NCI-H345 (cell line): ENCODE data around the gene DPYSL3.

ENCODE experiments used
- DNase-seq: peaks from one replicate; lab custom pipeline; 2025; lab: John Stamatoyannopoulos, UW

The DPYSL3 gene

DNA sequence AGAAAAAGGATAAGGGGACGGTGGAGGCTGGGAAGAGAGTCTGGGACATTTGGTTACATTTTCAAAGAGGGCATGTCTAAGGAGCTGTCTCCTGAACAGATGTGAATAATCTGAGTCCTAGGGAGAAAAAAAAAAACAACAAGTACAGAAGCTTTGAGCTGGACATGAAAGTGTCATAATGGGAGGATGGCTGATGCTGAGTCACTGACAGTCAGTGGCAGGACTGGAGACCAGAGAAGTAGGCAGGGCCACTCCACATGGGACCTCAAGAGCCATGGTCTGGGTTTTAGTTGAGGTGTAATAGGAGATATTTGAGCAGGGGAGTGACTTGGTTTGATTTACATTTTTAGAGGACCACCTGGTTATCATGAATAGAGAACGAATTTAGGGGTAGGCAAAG is 70.6 kb downstream of the DPYSL3 start:
- no peak for DNase-seq

DNA sequence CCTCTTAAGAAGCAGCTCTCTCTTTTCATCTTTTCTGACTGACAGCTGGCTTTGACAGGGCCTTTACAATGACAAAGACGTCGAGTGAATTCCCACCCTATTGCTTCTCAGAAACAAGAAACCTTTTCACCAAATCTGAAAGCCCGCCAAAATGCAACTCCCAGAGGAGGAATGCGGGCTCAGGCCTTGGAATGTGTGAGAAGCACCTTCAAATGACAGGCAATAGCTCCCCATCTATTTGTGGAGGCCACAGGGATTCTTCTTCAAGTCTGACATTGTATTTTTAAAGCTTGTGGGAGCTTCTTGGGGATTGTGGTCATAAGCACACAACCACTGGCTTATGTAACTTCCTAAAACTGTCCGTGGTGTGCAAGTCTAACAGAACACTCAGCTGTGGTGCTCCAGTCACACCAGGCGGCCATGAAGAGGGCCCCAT is 72.7 kb downstream of the DPYSL3 start:
- no peak for DNase-seq

DNA sequence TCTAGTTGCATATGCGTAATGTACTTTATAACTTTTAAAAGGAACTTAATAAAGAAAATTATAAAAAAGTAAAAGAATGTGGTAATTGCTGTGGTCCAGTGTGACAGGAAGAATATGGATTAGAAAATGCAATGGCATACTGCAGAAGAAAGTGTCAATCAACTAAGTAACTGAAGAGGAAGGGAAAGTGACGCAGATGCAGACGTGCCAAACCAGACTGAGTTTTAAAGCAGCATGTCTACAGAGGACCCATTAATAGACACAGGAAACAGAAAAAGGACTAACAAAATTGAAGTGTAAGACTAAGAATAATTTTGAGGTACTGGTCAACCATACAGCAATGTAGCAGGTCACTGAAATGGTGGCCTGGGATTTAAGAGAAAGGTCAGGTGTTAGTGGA is 73.3 kb downstream of the DPYSL3 start:
- DNase-seq, result no peak

DNA sequence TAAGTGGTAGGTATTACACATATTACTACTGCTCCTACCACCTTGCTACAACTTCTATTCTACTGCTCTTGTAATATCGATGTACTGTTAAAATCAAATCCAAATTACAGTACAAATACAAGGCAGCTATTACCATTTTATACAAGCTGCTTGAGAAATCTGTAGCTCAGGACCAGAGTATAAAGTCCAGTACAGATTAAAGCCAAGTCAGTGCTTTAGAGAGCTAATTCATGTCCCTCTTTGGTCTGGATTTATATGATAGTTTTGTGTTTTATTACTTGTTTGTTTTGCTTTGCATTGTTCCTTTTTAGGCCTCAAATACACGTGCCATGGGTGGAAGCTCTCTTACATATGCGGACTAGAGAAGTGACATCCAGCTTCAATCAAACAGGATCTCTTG is 75.8 kb downstream of the DPYSL3 start:
- no peak for DNase-seq

DNA sequence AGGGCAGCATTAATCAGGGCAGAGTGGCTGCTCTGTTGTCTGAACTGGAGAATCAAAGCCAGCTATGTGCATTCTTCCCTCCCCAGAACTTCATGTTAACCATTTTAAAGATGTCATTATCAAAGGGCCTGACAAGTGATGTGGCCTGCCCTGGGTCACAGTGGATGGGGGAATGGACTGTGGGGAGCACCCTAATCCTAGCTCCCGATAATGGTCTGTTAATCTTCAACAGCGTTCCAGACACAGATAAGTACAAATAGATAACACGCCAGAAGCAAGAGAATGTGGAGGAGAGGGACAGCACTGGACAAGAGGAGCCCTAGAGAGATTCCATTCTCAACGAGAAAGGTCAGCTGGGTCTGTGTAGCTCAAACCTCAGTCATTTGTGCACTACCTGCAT is 77.5 kb downstream of the DPYSL3 start:
- no peak for DNase-seq

DNA sequence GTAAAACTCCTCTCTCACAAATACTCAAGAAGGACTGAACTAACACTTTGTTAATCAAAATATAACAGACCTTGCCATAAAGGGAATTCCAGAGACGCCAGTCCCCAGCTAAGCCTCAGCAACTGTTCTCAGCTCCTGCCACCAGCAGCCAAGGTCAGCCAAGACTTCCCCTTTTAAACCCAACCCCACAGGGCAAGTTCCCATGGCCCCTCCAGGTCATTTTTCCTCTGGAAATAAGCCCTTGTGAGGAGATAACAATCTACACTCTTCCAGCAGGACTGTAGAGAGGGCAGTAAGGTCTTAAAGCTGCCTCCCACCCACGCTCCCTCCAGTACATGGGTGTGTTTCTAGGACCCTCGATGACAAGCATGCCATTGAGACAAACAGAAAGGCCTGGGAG is 78.3 kb downstream of the DPYSL3 start:
- no peak for DNase-seq

DNA sequence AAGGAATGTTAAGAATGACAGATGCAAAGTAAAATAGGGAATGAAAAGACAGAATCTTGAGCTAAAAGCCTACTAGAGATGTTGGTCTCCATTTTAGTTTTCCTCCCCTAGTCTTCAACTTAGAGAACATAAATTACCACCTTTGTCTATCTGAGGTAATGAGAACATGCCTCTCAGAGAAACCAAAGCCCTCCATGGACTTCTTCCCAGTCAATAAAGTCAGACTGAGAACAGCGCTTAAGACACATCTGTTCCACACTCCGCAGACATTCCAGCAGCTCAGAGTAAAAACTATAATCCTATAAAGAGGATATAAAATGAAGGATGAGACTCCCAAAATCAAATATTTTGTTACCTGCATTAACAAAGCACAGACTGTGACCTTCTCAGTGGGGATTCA is 79.2 kb downstream of the DPYSL3 start:
- DNase-seq, result no peak

DNA sequence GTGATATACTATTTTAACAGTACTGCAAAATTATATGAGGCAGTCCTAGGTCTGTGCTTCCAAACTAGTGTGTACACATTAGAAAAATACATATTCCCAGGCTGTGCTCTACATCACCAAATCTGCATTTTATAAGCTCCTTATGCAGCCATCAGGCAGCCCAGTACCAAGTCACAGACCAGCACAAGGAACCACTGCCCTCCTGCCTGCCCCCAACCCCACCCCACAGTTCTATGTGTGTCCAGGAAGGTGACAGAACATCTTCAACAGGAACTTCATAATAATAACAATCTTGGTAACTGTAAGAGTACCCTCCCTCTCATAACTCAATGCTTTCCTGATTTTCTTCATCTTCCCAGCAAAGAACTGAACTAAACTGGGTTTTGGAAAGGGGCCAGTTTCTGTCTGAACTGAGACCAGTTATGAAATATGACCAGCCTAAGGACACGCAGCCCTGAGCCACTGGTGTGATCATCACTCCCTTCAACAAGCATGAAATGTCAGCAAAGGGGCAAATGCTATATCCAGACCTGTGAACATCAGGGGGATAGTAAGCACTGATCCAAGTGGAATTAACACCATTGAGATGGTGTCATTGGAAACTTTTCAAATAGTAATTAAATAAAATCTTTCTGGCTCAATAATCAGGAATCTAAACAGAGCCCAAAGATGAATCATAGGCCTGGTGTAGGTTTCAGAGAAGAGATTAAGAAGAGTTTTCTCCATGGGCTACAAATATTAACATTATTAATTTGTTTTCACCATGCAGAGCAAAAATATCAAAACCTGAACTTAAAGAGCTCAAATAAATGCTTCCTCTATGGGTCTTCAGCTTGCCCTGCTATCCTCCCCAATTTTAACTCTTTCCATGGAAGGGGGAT is 82.1 kb downstream of the DPYSL3 start:
- DNase-seq, result no peak

DNA sequence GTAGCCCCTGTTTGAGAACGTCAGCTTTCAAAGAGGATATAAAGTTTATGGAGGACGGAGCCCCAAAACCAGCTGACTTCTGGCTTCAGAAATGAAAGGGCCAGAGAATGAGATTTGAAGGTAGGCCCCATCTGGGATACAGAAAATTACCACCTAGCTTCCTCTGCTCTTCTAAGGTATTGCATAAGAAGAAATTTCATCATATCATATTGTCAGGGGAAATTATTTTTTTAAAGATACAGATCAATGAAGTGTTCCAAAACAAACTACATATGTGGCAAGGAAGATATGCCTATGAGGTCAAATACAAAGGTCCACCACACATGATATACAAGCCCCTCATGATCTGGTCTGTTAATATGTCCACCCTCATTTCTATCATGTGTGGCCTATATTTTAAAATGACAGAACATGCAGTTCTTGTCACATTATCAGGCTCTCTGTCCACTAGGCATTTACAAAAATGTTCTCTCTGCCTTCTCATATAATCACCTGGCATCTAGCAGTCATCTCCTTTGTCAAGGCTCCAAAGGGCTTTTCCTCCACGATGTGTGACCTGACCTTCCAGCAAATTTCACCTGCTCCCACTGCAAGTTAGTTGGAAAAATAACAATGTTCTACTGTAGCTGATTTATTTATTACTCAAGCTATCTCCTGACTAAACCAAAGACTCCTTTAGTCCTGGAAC is 83.1 kb downstream of the DPYSL3 start:
- DNase-seq, result no peak

DNA sequence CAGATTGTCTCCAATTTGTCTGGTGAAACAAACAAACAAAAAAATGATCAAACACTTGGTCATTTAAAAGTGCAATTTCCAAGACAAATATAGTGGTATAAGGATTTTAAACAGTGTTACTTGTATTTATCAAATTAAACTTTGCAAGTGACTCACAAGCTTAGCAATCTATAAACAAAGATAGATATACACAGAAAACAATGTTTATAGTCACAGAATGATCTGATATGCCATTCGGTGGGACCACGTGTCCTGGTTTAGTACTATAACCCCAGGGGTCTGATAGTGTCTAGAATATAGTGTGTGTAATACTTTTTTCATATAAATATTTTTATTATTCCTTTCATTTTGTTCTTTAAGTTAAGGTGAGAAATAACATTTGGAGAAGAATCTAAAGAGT is 91.3 kb downstream of the DPYSL3 start:
- DNase-seq, result no peak

DNA sequence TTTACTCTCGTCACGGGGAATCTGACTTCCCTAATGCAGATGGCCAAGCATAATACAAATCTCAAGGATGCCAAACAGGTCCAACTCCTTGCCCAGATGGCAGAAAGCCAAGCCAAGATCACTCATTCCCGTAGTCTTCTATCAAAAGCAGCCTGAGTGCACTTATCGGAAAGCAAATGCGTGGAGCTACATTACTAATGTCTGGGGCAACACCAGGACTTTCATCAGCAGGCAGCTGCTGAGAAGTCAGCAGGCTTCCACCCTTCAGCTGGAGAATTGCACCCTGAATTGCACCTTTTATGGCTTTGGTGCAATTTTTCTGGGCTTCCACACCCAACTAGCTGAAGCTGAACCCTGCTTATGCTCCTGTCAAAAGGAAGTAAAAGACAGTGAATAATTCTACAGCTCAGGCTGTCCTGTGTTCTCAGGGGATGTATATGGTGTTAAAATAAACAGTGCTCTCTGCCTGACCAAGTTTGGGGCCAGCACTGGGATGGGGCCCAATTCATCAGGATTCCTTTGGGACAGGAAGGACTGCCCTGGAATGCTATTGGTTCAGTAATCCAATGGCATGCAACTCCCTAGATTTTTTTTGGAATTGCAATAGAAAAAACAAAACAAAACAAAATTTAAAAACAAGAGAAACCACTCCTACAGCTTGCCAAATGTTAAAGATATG is 92.6 kb downstream of the DPYSL3 start:
- peak; percentile 15 for DNase-seq

DNA sequence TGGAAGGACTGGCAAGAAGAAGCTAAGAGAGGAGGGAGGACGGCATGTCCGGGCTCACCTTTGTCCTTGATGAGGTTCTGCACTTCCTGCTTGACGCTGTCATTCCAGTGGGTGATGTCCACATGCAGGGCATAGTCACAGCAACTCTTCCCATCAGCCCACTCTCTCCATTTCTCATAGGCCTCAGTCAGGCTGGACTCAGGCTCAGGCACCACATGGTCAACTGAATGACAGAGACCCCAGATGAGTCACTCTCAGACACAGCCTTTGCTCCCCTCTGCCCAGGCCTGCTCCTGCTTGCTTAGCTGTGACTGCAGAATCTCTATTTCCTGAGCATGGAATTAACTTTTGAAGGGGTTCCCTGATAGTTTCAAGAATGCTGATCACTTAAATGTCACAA is 94.2 kb downstream of the DPYSL3 start:
- DNase-seq, result no peak

DNA sequence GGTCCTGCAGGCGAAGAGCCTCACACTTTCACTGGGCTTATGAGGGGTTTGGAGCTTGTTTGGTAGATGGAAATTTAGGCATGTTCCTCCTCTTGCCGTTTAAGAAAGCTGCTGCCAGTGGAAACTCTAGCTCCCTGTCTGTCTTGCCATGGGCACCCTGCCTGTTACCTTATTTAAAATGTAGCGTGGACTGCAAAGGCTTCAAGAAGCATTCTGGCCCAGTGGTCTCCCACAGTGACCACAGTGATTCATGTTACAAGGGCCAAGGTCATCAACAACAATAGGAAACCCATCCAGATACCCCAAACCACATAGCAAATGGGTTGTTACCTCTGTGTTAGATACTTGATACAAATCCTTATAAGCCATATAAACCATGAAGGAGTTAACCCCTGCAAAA is 96.6 kb downstream of the DPYSL3 start:
- DNase-seq, result no peak

DNA sequence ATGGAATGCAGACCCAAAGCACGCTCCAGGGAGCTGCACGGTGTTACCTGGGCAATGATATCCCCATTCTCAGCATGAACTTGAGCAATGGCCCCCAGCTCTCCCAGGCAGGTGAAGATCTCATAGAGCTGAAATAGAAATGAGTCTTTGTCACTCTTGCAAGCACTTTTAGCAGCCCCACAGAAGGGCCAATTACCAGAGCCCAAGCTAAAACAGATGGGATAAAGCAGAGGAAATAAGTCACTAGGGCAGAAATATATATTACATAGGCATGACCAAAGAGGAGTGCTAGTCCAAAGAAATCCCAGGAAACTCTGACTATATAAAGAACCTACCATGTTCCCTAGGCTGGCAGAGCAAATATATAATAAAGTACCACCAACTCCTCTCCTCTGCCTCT is 97.3 kb downstream of the DPYSL3 start:
- DNase-seq, result no peak

DNA sequence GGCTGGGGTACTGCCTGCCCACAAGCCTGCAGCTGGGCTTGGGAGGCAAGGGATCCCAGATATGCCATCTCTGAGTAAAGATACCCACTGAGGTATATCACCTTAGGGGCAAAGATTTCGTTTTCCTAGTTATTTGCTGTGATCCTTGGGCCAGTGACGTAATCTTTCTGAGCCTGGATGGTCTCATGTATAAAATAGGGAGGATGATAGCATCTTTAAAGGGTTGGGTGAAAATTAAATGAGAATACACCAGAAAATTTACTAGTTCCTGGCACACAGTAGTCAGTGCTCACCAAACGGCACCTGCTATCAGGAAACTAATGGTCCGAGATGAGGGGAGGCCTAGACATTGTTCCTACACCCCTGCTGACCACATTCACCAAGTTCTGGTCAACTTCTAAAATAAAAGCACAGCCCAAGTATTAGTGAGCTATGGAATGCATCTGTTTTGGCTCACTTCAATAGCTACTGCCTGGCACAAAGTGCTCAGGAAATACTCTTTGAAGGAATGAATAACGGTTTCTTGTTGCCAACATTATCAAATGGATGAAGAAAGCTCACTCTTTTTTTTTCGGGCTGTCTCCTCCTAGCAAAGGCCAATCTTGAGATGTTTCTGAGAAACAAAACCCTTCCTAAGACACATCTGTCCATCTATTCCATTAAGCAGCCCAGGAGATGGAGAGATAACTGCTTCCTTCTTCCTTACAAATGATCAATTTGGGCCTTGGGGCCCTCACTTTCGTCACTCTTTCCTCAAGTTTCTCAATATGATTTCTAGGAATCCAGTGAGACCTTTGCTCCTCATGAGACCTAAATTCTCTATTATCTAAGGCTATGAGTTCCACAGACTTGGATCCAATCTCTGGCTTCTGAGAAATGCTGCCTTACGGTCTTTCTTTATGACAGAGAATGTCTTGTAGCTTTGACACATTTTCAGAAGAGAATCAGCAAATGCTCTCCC is 98.2 kb downstream of the DPYSL3 start:
- no peak for DNase-seq

DNA sequence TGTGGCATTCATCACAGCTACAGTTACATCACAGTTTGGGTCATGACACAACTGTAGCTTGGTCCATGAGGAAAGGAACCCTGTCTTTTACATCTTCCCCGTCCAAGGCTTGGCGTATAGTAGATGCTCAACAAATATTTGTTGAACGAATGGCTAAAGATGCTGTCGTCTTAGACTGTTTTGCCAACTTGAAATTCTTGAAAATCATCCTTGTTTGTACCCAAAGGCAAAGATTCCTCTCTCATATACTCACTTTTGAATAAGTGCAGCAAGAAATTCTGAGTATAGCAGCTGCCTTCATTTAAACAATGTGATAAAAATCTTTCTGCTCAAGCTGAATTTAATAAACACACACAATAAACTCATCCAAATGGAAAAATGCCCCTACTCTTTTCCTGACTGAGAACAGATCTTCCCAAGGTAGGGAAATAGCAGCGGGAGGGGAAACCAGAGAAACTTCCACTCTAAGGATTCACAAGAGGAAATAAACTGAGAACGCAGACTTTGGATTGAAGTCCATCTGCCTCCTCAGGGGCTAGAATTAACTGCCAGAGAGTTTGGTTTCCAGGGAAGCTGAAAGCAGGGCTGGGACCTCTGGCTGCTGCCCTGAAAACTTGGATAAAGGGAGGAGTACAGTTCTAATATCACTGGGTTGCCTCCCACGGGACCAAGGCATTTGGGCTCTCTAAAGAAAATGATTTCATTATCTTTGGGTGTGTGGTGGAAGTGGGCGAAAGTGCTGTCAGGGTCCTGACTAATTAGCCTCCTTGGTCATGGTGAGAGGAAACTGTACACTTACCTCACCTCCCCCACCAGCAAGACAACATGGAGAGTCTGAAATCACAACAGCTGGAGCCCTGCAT is 99.1 kb downstream of the DPYSL3 start:
- no peak for DNase-seq

DNA sequence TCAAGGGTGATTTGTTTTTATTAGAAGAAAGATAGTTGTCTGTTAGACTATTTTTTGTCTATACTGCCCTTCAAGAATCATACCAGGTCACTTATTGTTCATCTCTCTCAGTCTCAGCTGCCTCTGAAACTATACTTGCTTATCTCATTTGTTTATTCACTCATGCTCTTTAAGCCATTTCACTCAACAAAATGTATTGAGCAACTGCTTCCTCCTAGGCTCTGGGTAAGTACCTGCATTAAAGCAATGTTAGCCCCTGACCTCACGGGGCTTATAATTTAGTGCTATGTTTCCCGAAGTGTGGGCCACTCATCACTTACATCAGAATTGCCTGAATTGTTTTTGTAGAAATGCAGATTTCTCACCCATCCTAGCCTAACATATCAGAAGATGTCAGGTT is 100.9 kb downstream of the DPYSL3 start:
- DNase-seq, result no peak

DNA sequence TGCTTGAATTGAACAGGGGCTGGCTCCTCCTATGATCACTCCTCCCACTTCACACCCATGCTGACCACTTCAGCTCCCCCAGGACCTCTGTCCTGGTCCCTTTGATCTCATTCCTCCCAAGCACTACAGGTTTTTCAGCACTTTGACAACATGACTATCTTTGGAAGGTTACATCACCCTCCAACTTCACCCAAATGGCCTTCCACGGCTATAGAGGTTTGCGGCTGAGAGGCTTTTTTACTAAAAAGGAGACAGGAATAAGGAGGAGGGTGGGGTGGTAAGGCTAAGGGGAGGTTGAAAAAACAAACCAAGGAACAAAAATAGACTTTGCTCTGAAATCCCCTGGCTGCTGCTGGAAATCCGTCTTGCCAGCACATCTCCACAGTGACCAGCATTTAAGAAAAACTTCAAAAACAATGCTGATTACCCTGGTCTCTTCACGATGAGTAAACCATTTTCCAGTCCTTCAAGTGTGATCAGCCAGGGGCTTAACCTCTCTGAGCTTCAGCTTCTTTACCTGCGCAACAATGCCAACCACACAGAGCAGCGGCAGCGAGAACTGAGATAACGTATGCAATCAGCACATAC is 102.7 kb downstream of the DPYSL3 start:
- no peak for DNase-seq

DNA sequence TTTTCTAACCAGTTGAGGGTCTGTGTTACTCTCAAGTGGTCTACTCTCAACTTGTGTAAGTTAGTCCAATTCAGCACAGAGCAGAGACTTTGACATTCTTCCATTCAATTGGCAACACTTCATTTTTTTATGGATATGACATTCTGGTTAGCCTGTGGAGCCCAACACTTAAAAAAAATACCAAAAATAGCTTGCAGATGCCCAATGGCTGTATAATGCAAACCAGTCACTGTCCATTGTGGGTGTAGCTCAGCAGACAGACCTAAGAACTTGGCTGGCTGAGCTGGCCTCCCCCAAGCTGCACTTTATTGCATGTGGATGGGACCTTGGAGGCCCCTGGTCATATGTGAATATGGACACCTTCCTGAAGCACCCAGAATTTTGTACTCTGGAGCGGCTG is 103.2 kb downstream of the DPYSL3 start:
- DNase-seq, result no peak

DNA sequence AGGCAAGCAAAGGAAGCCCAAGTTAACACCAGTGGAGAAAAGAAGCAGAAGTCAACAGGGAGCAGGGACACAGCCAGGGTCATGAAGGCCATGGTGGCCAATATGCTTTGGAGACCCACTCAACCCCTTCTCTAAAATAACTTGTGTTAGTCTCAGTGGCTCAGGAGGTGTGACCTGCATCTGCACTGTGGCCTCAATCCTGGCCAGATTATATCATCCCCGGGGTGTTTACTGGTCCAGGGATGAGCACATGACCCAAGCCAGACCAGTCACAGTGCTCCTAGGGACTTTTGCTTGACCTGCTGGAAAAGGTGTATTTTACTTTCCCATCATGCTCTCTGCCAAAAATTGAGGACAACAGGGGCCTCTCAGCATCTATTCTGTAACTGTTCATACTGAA is 105.2 kb downstream of the DPYSL3 start:
- no peak for DNase-seq
